ENCODE results near the gene ARHGAP15. TPM values are rescaled to one million over a fixed set of nuclear protein-coding genes. Genes with fewer than 3 reads are reported as not detected.

The ARHGAP15 gene
- total RNA-seq, 1 donor from 2014 or later, result not detected

- DNase-seq (ENCODE audit: low read depth, low spot score), result no peak
These were observed 132.8 kb downstream of the ARHGAP15 start for GRCh38 chr2:143261986-143262385.

GRCh38 chr2:143262389-143262788 is 133.2 kb downstream of the ARHGAP15 start:
- DNase-seq (ENCODE audit: low read depth, low spot score), result no peak

DNA sequence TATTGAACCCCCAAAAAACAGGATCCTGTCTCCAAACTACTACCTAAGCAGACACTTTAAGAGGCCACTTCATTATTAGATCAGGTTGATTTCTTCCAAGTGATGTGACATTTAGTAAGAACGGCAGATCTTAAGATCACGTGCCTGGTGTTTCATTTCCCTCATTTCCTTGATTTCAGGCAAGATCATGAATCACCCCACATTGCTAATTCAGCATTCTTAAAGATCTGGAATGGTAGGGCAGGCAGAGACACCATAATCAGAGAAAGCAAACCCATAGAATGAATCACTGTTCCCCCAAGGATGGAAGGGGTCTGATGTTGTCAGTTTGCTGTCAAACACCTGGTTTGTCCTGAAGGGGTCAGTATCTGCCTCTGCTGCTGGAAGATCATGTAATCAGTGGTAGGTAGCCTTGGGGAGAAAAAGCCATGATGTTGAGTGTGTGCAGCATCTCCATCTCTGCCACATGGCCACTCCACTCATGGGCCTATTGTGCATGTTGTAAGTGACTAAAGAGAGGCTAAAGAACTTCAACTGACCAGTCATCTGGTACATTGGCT is 133.9 kb downstream of the ARHGAP15 start:
- no peak for DNase-seq (ENCODE audit: low read depth, low spot score)

- no peak for DNase-seq (ENCODE audit: low read depth, low spot score)
These were observed 135.6 kb downstream of the ARHGAP15 start for GRCh38 chr2:143264851-143265250.

DNA sequence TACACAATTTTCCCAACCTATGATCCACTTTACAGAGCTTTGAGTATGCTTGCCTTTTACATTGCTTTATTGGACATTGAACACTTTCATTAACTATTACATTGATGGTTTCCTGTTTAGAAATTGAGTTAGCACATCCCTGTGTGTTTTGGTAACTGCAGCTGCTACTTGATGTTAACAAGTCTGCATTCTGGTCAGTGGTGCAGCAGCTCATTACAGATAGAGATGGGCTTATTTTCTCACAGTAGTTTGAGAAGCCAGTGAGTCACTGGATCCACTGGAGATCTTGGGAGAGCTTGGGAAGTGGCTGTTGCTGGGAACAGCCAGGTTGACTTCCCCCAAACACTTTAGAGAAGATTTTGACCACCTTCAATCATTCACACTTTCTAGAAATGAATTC is 150.5 kb downstream of the ARHGAP15 start:
- DNase-seq (ENCODE audit: low read depth, low spot score), result no peak

- DNase-seq (ENCODE audit: low read depth, low spot score), result no peak
These were observed 151.0 kb downstream of the ARHGAP15 start for GRCh38 chr2:143280097-143280757.

DNA sequence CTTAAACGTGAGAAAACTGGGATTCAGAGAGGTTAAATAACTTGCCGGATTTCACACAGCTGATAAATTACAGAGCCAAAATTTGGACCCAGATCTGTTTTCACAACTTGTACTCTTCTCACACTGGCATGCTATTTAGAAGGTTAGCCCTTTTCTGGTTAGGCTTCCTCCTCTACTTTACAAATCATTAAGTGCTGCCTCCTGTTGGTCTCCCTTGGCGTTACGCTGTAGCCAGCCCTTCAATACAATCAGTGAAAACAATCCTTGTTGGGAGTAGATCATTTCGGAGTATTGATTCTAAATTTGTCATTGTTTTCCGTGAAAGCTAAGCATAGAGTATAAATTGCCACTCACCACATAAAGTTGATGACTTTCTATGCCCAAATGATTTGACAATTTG is 153.5 kb downstream of the ARHGAP15 start:
- DNase-seq (ENCODE audit: low read depth, low spot score), result no peak

DNA sequence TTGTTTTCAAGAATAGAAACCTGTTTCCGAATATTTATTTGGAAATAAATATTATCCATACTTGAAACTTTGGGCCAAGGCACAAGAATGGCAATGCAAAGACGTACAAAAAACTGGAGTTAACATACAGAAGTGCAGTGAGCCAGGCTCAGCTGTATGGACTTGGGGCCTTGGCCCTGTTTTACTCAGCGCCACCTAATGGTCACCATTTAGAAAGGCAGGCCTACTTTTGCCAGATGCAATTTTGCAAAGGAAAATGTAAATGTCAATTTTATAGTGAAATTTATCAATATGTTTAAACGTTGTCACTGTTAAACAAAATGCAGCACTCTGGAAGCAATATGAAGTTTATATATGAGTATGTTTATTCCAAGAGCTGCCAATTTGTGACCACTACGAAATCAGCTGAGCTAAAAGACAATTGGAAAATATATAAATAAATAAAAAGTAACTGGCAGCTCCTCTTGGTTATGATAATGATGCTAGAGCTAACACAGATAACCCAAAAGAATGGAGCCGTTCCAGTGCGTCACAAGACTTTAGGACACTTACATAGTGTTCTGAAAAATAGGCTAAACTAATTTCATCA is 155.0 kb downstream of the ARHGAP15 start:
- DNase-seq (ENCODE audit: low read depth, low spot score), result no peak

GRCh38 chr2:143289025-143289424 is 159.8 kb downstream of the ARHGAP15 start:
- DNase-seq (ENCODE audit: low read depth, low spot score), result no peak

DNA sequence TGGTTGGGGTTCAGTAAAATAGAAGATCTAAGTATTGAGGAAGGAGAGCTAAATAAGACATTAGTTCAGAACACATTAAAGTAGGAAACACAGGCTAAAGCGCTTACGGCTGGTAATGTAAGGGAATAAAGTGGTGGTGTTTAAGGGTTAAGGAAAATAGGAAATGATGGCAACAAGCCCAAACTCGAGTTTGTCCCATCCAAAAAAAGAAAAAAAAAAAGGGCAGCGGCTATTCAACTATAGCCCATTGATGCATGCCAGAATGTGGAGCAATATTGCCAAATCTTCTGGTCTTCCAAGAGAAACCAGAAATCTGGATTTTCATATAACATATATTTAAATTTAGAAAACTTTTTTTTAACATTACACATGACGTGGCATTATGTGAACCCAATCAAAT is 161.0 kb downstream of the ARHGAP15 start:
- no peak for DNase-seq (ENCODE audit: low read depth, low spot score)

GRCh38 chr2:143294068-143294467 is 164.8 kb downstream of the ARHGAP15 start:
- DNase-seq (ENCODE audit: low read depth, low spot score), result no peak

- no peak for DNase-seq (ENCODE audit: low read depth, low spot score)
These were observed 166.9 kb downstream of the ARHGAP15 start for GRCh38 chr2:143296089-143296488.

DNA sequence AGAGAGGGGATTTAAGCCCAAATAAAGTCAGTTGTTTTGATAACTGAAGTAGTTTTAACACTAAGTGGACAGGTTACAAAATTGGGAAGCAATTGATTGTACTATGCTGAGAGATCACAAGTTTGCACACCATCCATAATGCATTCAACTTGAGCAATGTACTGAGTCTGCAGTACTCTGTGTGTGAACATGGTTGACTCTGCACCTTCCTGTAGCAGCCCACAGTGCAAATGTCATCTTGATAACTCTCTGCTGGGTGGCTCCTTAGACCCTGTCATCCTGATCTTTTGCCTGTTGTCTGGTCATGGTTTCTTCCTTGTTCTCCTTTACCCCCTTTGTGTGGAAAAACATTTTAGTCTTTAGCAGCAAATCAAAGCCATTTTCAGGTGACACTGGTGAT is 168.0 kb downstream of the ARHGAP15 start:
- no peak for DNase-seq (ENCODE audit: low read depth, low spot score)

DNA sequence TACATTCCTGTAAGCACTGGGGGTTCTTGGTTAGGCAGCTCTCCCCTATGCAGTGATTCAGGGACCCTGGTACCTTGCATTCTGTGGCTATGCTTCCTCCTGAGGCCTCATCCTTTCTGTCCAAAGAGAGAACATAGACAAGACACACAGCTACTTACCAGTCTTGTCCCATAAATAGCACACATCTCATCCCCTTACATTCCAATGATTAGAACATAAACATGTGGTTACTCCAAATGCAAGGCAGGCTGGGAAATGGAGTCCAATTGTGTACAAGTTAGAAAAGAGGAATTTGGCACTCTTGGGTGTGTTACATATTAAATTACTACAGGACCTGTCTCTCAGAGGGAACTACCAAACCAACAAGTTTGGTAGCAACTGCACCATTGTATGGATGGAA is 171.3 kb downstream of the ARHGAP15 start:
- no peak for DNase-seq (ENCODE audit: low read depth, low spot score)

DNA sequence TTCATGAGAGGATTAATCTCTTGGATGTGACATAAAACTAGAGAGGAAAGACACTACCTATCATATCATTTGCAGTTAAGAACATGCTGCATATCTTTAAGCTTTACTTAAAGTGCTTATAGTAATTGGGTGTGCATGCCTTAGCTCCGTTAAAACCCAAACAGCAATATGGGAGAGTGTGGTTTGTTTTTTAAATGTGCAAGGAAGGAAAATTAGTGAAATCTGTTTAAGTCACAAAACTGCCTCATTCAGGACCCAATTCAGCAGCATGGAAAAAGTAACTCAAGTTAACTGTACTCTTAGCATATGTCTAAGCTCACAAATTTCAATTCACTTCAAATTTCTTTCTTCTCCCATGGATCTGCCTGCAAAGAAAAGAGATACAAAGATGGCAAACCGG is 182.2 kb downstream of the ARHGAP15 start:
- no peak for DNase-seq (ENCODE audit: low read depth, low spot score)

GRCh38 chr2:143312441-143312840 is 183.2 kb downstream of the ARHGAP15 start:
- no peak for DNase-seq (ENCODE audit: low read depth, low spot score)

GRCh38 chr2:143313861-143314260 is 184.6 kb downstream of the ARHGAP15 start:
- no peak for DNase-seq (ENCODE audit: low read depth, low spot score)

GRCh38 chr2:143321994-143322393 is 192.8 kb downstream of the ARHGAP15 start:
- no peak for DNase-seq (ENCODE audit: low read depth, low spot score)

DNA sequence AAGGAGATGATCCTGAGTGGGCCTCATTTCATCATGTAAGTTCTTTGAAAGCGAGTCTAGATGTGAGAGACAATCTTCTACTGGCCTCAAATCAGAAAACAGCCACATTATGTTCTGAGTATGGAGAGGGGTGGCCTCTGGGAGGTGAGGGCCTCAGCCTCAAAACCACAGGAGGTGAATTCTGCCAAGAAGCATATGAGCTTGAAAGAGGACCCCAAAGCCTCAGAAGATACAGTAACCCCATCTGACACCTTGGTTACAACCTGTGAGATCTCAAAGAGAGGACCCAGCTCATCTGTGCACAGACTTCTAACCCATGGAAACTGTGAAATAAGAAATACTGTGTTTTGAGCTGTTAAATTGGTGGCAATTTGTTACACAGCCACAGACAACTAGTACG is 200.1 kb downstream of the ARHGAP15 start:
- no peak for DNase-seq (ENCODE audit: low read depth, low spot score)

- DNase-seq (ENCODE audit: low read depth, low spot score), result no peak
These were observed 204.1 kb downstream of the ARHGAP15 start for GRCh38 chr2:143333168-143333791.

- no peak for DNase-seq (ENCODE audit: low read depth, low spot score)
These were observed 204.6 kb downstream of the ARHGAP15 start for GRCh38 chr2:143333847-143334246.

DNA sequence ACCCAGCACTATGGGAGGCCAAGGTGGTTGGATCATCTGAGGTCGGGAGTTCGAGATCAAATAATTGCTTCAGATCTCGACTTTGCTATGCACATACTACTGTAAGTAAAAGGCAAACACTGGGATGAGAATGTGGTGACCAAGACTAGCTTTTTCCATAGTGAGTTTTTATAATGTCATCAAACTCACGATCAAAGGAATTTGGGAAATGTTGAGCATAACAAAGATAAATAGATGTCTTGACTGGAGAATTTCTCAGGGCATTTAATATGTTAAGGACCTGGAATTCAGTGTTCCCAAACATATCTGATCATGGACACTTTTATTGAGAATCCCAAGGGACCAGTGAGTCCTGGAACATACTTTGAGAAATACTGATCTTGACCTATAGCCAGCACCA is 205.6 kb downstream of the ARHGAP15 start:
- no peak for DNase-seq (ENCODE audit: low read depth, low spot score)

GRCh38 chr2:143336719-143337210 is 207.5 kb downstream of the ARHGAP15 start:
- no peak for DNase-seq (ENCODE audit: low read depth, low spot score)
